ENCODE measurements around the gene HECTD1. TPM values are rescaled to one million over a fixed set of nuclear protein-coding genes. Genes with fewer than 3 reads are reported as not detected.

Gene HECTD1
- total RNA-seq, 2 experiments from 2014 or later, result 90.3 to 126 TPM

- peak overlapping the region; percentile 71 for H3K4me2 ChIP-seq (ENCODE audit: low read length)
- peak overlapping the region; percentile 88 for H3K27ac ChIP-seq (ENCODE audit: low read depth, low read length, poor library complexity, severe bottlenecking)
- H2AFZ ChIP-seq (ENCODE audit: low read length), result peak overlapping the region; percentile 87
- H4K20me1 ChIP-seq (ENCODE audit: insufficient read depth, low read length), result peaks cover 13% of the 10 kb centered on the region
- intact Hi-C loops (cut with micrococcal nuclease; ENCODE audit: unreplicated experiment), result loop anchor here (2.0 to 5.0 kb wide), 5 partner anchors 181 to 994 kb away; partner anchors contain the start of genes AP4S1, COCH, DTD2 and RNU6-7
- H3K36me3 ChIP-seq (ENCODE audit: insufficient read depth, low read length), result peaks cover 20% of the 10 kb centered on the region
- H3K4me1 ChIP-seq (ENCODE audit: insufficient read depth, low read length, poor library complexity, severe bottlenecking), result peaks cover 23% of the 10 kb centered on the region
- ChIA-PET POLR2A (interaction anchor here (0.6 to 2.1 kb wide), 9 partner anchors 16 to 587 kb away, joined by 3 to 7 read pairs (median 4); partner anchors contain the start of genes DTD2 and SCFD1), CTCF (ENCODE audit: unreplicated experiment) (interaction anchor here (0.8 to 1.6 kb wide), 3 partner anchors 8 to 183 kb away, joined by 3 to 5 read pairs (median 3); partner anchors contain the start of gene STRN3)
- TF ChIP-seq EZH2phosphoT487 (IDR thresholded peaks at IDR 0.05; ENCODE audit: borderline replicate concordance, low read depth, low read length) (no peak), CTCF (conservative IDR thresholded peaks at IDR 0.05; ENCODE audit: low read length) (no peak)
- H3K4me3 ChIP-seq (ENCODE audit: low read depth, low read length, poor library complexity, severe bottlenecking), result peak overlapping the region; percentile 96
- no peaks in the 10 kb centered on the region for H3K9me3 ChIP-seq (ENCODE audit: low read length)
- H3K79me2 ChIP-seq (ENCODE audit: insufficient read depth, low read depth, low read length), result peaks cover 34% of the 10 kb centered on the region
- no peaks in the 10 kb centered on the region for H3K9me2 ChIP-seq (ENCODE audit: insufficient read depth, low read length)
- BruUV-seq (replicated peaks), result no TSS peak
- DNase-seq (ENCODE audit: low spot score), result no peak
Observed at GRCh38 chr14:31208546-31209424, 1.2 kb upstream of the HECTD1 start.

DNA sequence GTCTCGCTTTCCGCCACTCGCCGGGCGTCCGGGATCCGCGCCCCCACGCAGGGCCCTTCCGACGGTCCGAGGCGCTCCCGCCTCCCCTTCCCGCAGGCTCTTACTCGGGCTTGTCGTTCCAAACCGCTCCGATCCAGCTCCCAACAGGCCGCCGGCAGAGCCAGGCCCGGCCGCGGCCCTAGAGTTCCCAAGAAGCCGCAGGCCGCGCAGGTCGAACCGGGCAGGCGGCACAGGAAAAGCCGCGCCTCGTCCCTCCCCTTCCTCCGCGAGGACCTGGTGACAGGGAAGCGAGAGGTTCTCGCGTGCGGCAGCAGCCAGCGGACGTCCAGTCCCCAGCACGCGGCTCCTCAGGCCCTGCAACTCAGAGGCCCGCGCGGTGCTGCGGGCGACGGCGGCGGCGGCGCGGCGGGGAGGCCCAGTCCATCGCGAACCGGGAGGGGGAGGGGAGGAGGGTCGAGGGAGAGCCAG, 272 bp downstream of the HECTD1 start:
- Histone ChIP-seq H3K27ac (ENCODE audit: low read depth, low read length, poor library complexity, severe bottlenecking) (peak overlapping the region; percentile 88), H3K9me3 (ENCODE audit: low read length) (no peaks in the 10 kb centered on the region), H3K4me2 (ENCODE audit: low read length) (peak overlapping the region; percentile 69), H3K79me2 (ENCODE audit: insufficient read depth, low read depth, low read length) (peaks cover 46% of the 10 kb centered on the region), H3K4me1 (ENCODE audit: insufficient read depth, low read length, poor library complexity, severe bottlenecking) (peaks cover 23% of the 10 kb centered on the region), H3K9me2 (ENCODE audit: insufficient read depth, low read length) (no peaks in the 10 kb centered on the region), H3K36me3 (ENCODE audit: insufficient read depth, low read length) (peaks cover 34% of the 10 kb centered on the region), H2AFZ (ENCODE audit: low read length) (peak overlapping the region; percentile 87), H3K4me3 (ENCODE audit: low read depth, low read length, poor library complexity, severe bottlenecking) (peak overlapping the region; percentile 96), H4K20me1 (ENCODE audit: insufficient read depth, low read length) (peaks cover 13% of the 10 kb centered on the region)
- intact Hi-C loops (cut with micrococcal nuclease; ENCODE audit: unreplicated experiment), result loop anchor here (2.0 to 5.0 kb wide), 5 partner anchors 149 to 995 kb away; partner anchors contain the start of genes AP4S1, COCH, RNU6-7 and RNU6-8
- POLR2A ChIA-PET, result interaction anchor here (0.5 to 2.1 kb wide), 4 partner anchors 8 to 585 kb away, joined by 3 to 7 read pairs (median 4); partner anchors contain the start of gene SCFD1
- no TSS peak for BruUV-seq (replicated peaks)
- CTCF ChIA-PET (ENCODE audit: unreplicated experiment), result interaction anchor here (1.6 kb wide), 1 partner anchor 10 kb away, joined by 5 read pairs; no protein-coding TSS in a partner anchor
- TF ChIP-seq EZH2phosphoT487 (IDR thresholded peaks at IDR 0.05; ENCODE audit: borderline replicate concordance, low read depth, low read length), result no peak
- no peak for TF ChIP-seq CTCF (conservative IDR thresholded peaks at IDR 0.05; ENCODE audit: low read length)
- DNase-seq (ENCODE audit: low spot score), result peak; percentile 85
